Activated CD4-positive, alpha-beta T cell treated with anti-CD3 and anti-CD28 coated beads, Interleukin-2, Interleukin-4, amounts not matched to agents 100 ng/mL and 50 ng/mL, durations not matched to agents 16 hours and 8 hours (primary cell): ENCODE results near the gene VPS29.

Experiments used
- DNase-seq: peaks from one replicate; pipeline ENCODE4 v3.0.0-alpha.2; 2020; ENCODE audit warnings: low spot score

Gene VPS29

GRCh38 chr12:110444455-110444854, 57.5 kb downstream of the VPS29 start:
- DNase-seq: no peak
